ENCODE data around the gene INPP5A.

The INPP5A gene

GRCh38 chr10:132779549-132780294, 242.1 kb downstream of the INPP5A start:
- Histone ChIP-seq H3K4me2 (ENCODE audit: insufficient read depth, low read length, poor library complexity, severe bottlenecking) (no peak overlapping the region), H2BK12ac (ENCODE audit: low read length) (no peak overlapping the region), H3K4me1 (ENCODE audit: control insufficient read depth in 2 of 2, insufficient read depth in 1 of 2, low read depth in 1 of 2, low read length in 2 of 2) (peaks cover 0 to 4% of the 10 kb centered on the region in 2 donors), H3K9ac (ENCODE audit: low read depth, low read length, poor library complexity) (no peak overlapping the region), H3K14ac (ENCODE audit: low read length) (no peak overlapping the region), H3K4ac (ENCODE audit: low read length) (no peak overlapping the region), H3K23ac (ENCODE audit: low read depth, low read length, poor library complexity) (no peak overlapping the region), H4K8ac (ENCODE audit: low read depth, low read length) (no peak overlapping the region), H3K27me3 (ENCODE audit: control insufficient read depth in 3 of 3, insufficient read depth in 3 of 3, low read depth in 1 of 3, low read length in 3 of 3) (peaks cover 11 to 35% (median 14%) of the 10 kb centered on the region in 3 experiments), H3K79me1 (ENCODE audit: low read depth, low read length) (no peaks in the 10 kb centered on the region), H2AFZ (ENCODE audit: low read length) (no peak overlapping the region), H2AK5ac (ENCODE audit: low read depth, low read length) (no peak overlapping the region), H4K91ac (ENCODE audit: low read depth, low read length, poor library complexity) (no peak overlapping the region), H3K18ac (ENCODE audit: low read length) (no peak overlapping the region), H2BK5ac (ENCODE audit: low read length) (no peak overlapping the region), H3K36me3 (replicated peaks in 1 of 2; ENCODE audit: control insufficient read depth in 2 of 2, insufficient read depth in 2 of 2, low read length in 2 of 2) (peaks cover 0 to 18% of the 10 kb centered on the region in 2 donors), H3K4me3 (ENCODE audit: low read length in 2 of 2) (no peak overlapping the region), H2BK120ac (ENCODE audit: low read depth, low read length) (no peak overlapping the region), H3K27ac (replicated peaks; ENCODE audit: low read length) (no peak overlapping the region), H3K9me3 (replicated peaks in 1 of 2; ENCODE audit: control insufficient read depth in 2 of 2, insufficient read depth in 1 of 2, low read depth in 1 of 2, low read length in 2 of 2) (peaks cover 0 to 16% of the 10 kb centered on the region in 2 donors), H2BK15ac (ENCODE audit: low read length) (no peak overlapping the region)
- DNase-seq (ENCODE audit: low spot score): no peak
- no CpG with 5 or more reads among the region's 41 CpGs for WGBS, 2 donors (ENCODE audit: extremely low coverage in 2 of 2, insufficient read length in 2 of 2, insufficient replicate concordance in 1 of 2)

GRCh38 chr10:132780356-132780755, 242.8 kb downstream of the INPP5A start:
- Histone ChIP-seq H3K14ac (ENCODE audit: low read length) (no peak overlapping the region), H3K4ac (ENCODE audit: low read length) (no peak overlapping the region), H3K23ac (ENCODE audit: low read depth, low read length, poor library complexity) (no peak overlapping the region), H3K4me3 (ENCODE audit: low read length in 2 of 2) (no peak overlapping the region), H3K79me1 (ENCODE audit: low read depth, low read length) (no peaks in the 10 kb centered on the region), H2BK15ac (ENCODE audit: low read length) (no peak overlapping the region), H3K9me3 (replicated peaks in 1 of 2; ENCODE audit: control insufficient read depth in 2 of 2, insufficient read depth in 1 of 2, low read depth in 1 of 2, low read length in 2 of 2) (peaks cover 0 to 16% of the 10 kb centered on the region in 2 donors), H2BK120ac (ENCODE audit: low read depth, low read length) (no peak overlapping the region), H3K27me3 (ENCODE audit: control insufficient read depth in 3 of 3, insufficient read depth in 3 of 3, low read depth in 1 of 3, low read length in 3 of 3) (peaks cover 17 to 41% (median 20%) of the 10 kb centered on the region in 3 experiments), H3K36me3 (replicated peaks in 1 of 2; ENCODE audit: control insufficient read depth in 2 of 2, insufficient read depth in 2 of 2, low read length in 2 of 2) (peaks cover 0 to 18% of the 10 kb centered on the region in 2 donors), H3K9ac (ENCODE audit: low read depth, low read length, poor library complexity) (no peak overlapping the region), H2AFZ (ENCODE audit: low read length) (no peak overlapping the region), H2BK5ac (ENCODE audit: low read length) (no peak overlapping the region), H3K27ac (replicated peaks; ENCODE audit: low read length) (no peak overlapping the region), H3K4me1 (ENCODE audit: control insufficient read depth in 2 of 2, insufficient read depth in 1 of 2, low read depth in 1 of 2, low read length in 2 of 2) (peaks cover 0 to 1% of the 10 kb centered on the region in 2 donors), H2BK12ac (ENCODE audit: low read length) (no peak overlapping the region), H3K18ac (ENCODE audit: low read length) (no peak overlapping the region), H4K8ac (ENCODE audit: low read depth, low read length) (no peak overlapping the region), H2AK5ac (ENCODE audit: low read depth, low read length) (no peak overlapping the region), H3K4me2 (ENCODE audit: insufficient read depth, low read length, poor library complexity, severe bottlenecking) (no peak overlapping the region), H4K91ac (ENCODE audit: low read depth, low read length, poor library complexity) (no peak overlapping the region)
- DNase-seq (ENCODE audit: low spot score): no peak
- no CpG with 5 or more reads among the region's 12 CpGs for WGBS, 2 donors (ENCODE audit: extremely low coverage in 2 of 2, insufficient read length in 2 of 2, insufficient replicate concordance in 1 of 2)

GRCh38 chr10:132781556-132781955, 244.0 kb downstream of the INPP5A start:
- Histone ChIP-seq H3K4me2 (ENCODE audit: insufficient read depth, low read length, poor library complexity, severe bottlenecking) (no peak overlapping the region), H3K4me1 (ENCODE audit: control insufficient read depth in 2 of 2, insufficient read depth in 1 of 2, low read depth in 1 of 2, low read length in 2 of 2) (peaks cover 0 to 4% of the 10 kb centered on the region in 2 donors), H2BK5ac (ENCODE audit: low read length) (no peak overlapping the region), H3K4ac (ENCODE audit: low read length) (no peak overlapping the region), H3K79me1 (ENCODE audit: low read depth, low read length) (no peaks in the 10 kb centered on the region), H3K27me3 (ENCODE audit: control insufficient read depth in 3 of 3, insufficient read depth in 3 of 3, low read depth in 1 of 3, low read length in 3 of 3) (peaks cover 24 to 50% (median 27%) of the 10 kb centered on the region in 3 experiments), H2BK12ac (ENCODE audit: low read length) (no peak overlapping the region), H3K23ac (ENCODE audit: low read depth, low read length, poor library complexity) (no peak overlapping the region), H3K36me3 (replicated peaks in 1 of 2; ENCODE audit: control insufficient read depth in 2 of 2, insufficient read depth in 2 of 2, low read length in 2 of 2) (peaks cover 0 to 18% of the 10 kb centered on the region in 2 donors), H4K91ac (ENCODE audit: low read depth, low read length, poor library complexity) (no peak overlapping the region), H2BK15ac (ENCODE audit: low read length) (no peak overlapping the region), H3K27ac (replicated peaks; ENCODE audit: low read length) (no peak overlapping the region), H3K9ac (ENCODE audit: low read depth, low read length, poor library complexity) (no peak overlapping the region), H4K8ac (ENCODE audit: low read depth, low read length) (no peak overlapping the region), H2AFZ (ENCODE audit: low read length) (no peak overlapping the region), H2BK120ac (ENCODE audit: low read depth, low read length) (no peak overlapping the region), H3K4me3 (ENCODE audit: low read length in 2 of 2) (no peak overlapping the region), H2AK5ac (ENCODE audit: low read depth, low read length) (no peak overlapping the region), H3K18ac (ENCODE audit: low read length) (no peak overlapping the region), H3K9me3 (replicated peaks in 1 of 2; ENCODE audit: control insufficient read depth in 2 of 2, insufficient read depth in 1 of 2, low read depth in 1 of 2, low read length in 2 of 2) (peaks cover 0 to 16% of the 10 kb centered on the region in 2 donors), H3K14ac (ENCODE audit: low read length) (no peak overlapping the region)
- DNase-seq (ENCODE audit: low spot score): no peak
- WGBS, 2 donors (ENCODE audit: extremely low coverage in 2 of 2, insufficient read length in 2 of 2, insufficient replicate concordance in 1 of 2): no CpG with 5 or more reads among the region's 20 CpGs

GRCh38 chr10:132783165-132783939, 245.8 kb downstream of the INPP5A start:
- WGBS, 2 donors (ENCODE audit: extremely low coverage in 2 of 2, insufficient read length in 2 of 2, insufficient replicate concordance in 1 of 2): no CpG with 5 or more reads among the region's 30 CpGs

More at GRCh38 chr10:132783165-132783939, 245.8 kb downstream of the INPP5A start:
- H3K27ac ChIP-seq (replicated peaks; ENCODE audit: low read length): no peak overlapping the region
- H2BK15ac ChIP-seq (ENCODE audit: low read length): no peak overlapping the region
- no peak overlapping the region for H2AK5ac ChIP-seq (ENCODE audit: low read depth, low read length)
- H2BK5ac ChIP-seq (ENCODE audit: low read length): no peak overlapping the region
- H3K27me3 ChIP-seq (ENCODE audit: control insufficient read depth in 3 of 3, insufficient read depth in 3 of 3, low read depth in 1 of 3, low read length in 3 of 3): peaks cover 40 to 68% (median 44%) of the 10 kb centered on the region in 3 experiments
- no peak overlapping the region for H4K8ac ChIP-seq (ENCODE audit: low read depth, low read length)
- no peak overlapping the region for H3K14ac ChIP-seq (ENCODE audit: low read length)
- no peak overlapping the region for H3K18ac ChIP-seq (ENCODE audit: low read length)
- H3K23ac ChIP-seq (ENCODE audit: low read depth, low read length, poor library complexity): no peak overlapping the region
- H3K4me2 ChIP-seq (ENCODE audit: insufficient read depth, low read length, poor library complexity, severe bottlenecking): no peak overlapping the region
- H3K9me3 ChIP-seq (replicated peaks in 1 of 2; ENCODE audit: control insufficient read depth in 2 of 2, insufficient read depth in 1 of 2, low read depth in 1 of 2, low read length in 2 of 2): peaks cover 0 to 16% of the 10 kb centered on the region in 2 donors
- no peak overlapping the region for H3K4ac ChIP-seq (ENCODE audit: low read length)
- H3K4me1 ChIP-seq (ENCODE audit: control insufficient read depth in 2 of 2, insufficient read depth in 1 of 2, low read depth in 1 of 2, low read length in 2 of 2): peaks cover 0 to 4% of the 10 kb centered on the region in 2 donors
- no peaks in the 10 kb centered on the region for H3K79me1 ChIP-seq (ENCODE audit: low read depth, low read length)
- no peak overlapping the region for H3K9ac ChIP-seq (ENCODE audit: low read depth, low read length, poor library complexity)
- H2BK120ac ChIP-seq (ENCODE audit: low read depth, low read length): no peak overlapping the region
- DNase-seq (ENCODE audit: low spot score): peak; percentile 31
- no peak overlapping the region for H3K4me3 ChIP-seq (ENCODE audit: low read length in 2 of 2)
- no peak overlapping the region for H4K91ac ChIP-seq (ENCODE audit: low read depth, low read length, poor library complexity)
- H2BK12ac ChIP-seq (ENCODE audit: low read length): no peak overlapping the region
- H3K36me3 ChIP-seq (replicated peaks in 1 of 2; ENCODE audit: control insufficient read depth in 2 of 2, insufficient read depth in 2 of 2, low read length in 2 of 2): peaks cover 0 to 18% of the 10 kb centered on the region in 2 donors
- H2AFZ ChIP-seq (ENCODE audit: low read length): no peak overlapping the region

All from neuronal stem cell (in vitro differentiated cells).